Activated CD4-positive, alpha-beta T cell treated with anti-CD3 and anti-CD28 coated beads, Interleukin-2, amount 50 U/mL, for 16 hours (primary cell): Measurements from ENCODE around the gene NHEJ1.
"Not testable (repeated sequence)": the region's sequence is repeated elsewhere in the genome, so short reads cannot be mapped to it uniquely, and the experiment has no call there.

ENCODE experiments used
- DNase-seq: peaks from one replicate; pipeline ENCODE4 v3.0.0-alpha.2; 2020

NHEJ1 gene, protein sequence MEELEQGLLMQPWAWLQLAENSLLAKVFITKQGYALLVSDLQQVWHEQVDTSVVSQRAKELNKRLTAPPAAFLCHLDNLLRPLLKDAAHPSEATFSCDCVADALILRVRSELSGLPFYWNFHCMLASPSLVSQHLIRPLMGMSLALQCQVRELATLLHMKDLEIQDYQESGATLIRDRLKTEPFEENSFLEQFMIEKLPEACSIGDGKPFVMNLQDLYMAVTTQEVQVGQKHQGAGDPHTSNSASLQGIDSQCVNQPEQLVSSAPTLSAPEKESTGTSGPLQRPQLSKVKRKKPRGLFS

DNA sequence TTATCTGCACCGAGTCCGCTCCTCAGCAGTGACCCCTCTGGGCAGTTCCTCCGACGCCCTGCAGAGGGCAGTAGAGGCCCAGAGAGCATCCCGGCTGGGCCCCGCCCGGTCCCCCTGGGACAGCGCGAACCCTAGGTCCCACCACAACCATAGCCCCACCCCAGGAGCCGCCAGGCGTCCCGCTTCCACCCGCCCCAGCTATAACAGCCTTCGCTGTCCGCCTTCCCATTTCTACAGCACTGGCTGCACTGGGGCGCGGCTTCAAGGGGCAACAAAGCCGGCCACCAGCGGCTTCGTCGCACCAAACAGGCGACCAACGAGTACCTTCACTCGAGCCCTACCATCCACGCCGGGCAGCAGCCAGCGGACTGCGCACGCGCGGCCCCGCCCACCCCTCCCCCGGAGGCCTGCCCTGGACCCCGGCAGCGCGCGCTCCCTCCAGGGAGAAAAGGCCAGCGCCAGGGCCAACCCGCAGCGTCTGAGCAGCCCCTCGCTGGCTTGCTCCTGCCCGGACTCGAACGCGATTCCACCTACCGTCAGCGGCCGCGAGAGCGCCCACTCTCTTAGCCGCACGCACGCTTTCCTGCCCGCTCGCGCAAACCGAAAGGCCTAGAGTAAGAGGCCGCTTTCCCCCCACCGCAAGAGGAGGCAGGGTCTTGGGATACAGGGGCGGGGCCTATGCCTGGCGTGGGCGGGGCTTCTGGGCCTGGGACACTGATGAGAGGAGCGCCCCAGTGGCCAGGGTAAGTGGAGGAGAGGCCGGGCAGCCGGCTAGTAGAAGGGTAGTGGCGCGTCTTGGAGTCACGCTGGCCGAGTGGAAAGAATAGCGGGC lies at the start of gene NHEJ1:
Gene NHEJ1, minus strand, starts transcription at position 630 of the 832 bp plus-strand sequence. CDS start 2,453 bp downstream, outside the sequence.
- DNase-seq: peak; percentile 96

DNA sequence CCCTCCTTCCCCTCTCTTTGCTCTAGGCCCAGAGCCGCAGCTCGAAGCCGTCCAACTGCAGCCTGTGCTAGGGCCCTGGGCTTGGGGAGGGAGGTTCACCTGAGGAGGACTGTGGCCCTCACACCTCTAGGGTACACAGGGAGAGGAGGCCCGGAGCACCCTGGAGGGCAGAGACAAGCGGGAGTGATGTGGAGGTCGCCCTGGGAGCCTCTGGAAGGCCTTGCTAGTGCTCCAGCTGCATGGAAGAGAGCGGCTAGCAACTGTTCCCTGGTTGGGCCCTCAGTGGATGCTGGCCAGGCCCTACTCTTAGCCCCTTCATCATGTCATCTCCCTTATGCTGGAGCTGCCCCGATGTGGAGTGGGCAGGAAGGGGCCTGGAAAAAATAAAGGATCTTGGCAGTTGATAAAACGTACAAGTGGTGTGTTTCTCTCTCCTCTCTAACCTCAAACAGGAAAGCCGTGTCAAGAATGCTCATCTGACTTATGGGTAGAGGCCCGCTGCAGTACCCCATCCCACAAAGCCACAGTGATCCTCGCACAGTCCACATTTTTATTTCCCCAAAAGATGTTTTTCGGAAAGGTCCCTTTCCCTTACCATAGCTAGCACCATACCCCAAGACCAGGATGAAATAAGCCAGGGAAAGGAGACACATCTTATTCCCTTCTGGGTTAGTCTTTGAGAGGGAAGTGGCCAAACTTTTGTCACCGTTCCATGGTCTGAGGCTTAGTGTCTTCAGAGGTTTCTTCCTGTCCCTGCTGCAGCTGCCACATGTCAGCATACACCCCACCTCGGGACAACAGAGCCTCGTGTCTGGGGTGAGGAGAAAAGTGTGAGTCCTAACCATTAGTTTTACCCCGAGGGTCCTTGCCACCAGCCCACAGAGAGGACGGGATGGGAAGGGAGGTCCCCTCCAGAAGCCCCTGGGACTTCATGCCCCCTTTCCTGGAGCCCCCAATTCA lies 48.9 kb upstream of the NHEJ1 start:
- no peak for DNase-seq

DNA sequence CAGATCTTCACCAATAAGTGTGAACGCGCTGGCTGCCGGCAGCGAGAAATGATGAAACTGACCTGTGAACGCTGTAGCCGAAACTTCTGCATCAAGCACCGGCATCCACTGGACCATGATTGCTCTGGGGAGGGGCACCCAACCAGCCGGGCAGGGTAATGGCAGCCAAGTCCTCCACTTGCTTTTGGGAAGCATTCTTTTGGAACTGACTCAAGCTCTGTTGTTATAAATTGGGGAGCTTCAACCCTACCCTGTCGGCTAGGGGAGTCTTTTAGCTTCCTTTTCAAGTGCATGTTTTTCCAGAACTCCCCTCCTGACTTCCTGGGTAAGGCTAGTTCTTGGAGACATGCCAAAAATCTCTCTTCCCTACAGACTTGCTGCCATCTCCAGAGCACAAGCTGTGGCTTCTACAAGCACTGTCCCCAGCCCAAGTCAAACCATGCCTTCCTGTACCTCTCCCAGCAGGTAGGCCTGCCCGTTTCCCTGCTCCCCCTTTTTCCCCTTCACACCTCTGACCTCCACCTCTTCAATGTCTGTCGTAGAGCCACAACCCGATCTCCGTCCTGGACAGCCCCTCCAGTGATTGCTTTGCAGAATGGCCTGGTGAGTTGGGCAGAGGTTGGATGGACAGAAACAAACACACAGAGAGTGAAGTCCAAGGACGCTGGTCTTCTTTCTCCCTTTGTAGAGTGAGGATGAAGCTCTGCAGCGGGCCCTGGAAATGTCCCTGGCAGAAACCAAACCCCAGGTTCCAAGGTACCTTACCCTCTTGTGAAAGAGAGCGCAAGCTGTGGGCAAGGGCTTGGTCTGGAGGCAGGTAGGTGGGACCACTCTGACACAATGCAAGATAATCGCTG lies 47.5 kb upstream of the NHEJ1 start:
- DNase-seq: no peak

DNA sequence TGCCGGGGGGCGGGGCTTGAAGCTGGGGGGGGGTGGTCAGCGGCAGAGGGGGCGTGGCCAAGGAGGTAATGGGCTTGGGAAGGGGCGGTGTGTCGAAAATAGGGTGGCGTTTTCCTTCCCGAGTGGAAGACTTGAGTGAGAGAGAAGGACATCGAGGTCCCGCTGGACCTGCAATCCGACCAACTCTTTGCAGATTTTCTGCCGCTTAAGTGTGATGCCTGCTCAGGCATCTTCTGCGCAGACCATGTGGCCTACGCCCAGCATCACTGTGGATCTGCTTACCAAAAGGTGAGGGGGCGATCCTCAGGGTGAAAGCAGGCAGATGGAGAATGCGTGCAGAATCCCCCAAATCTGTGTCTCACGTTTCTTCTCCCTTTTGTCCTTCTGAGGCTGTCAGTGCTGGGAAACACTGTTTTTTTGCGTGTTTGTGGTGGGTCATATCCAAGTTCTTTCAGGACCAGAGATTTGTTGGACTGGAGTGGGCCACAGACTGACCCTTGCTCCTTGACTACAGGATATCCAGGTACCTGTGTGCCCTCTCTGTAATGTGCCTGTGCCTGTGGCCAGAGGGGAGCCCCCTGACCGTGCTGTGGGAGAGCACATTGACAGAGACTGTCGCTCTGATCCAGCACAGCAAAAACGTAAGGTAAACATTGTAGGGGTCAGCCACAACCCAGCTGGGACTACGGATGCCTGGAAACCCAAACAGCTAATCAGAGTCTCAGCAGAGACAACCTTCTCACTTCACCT lies 46.7 kb upstream of the NHEJ1 start:
- DNase-seq: no peak

DNA sequence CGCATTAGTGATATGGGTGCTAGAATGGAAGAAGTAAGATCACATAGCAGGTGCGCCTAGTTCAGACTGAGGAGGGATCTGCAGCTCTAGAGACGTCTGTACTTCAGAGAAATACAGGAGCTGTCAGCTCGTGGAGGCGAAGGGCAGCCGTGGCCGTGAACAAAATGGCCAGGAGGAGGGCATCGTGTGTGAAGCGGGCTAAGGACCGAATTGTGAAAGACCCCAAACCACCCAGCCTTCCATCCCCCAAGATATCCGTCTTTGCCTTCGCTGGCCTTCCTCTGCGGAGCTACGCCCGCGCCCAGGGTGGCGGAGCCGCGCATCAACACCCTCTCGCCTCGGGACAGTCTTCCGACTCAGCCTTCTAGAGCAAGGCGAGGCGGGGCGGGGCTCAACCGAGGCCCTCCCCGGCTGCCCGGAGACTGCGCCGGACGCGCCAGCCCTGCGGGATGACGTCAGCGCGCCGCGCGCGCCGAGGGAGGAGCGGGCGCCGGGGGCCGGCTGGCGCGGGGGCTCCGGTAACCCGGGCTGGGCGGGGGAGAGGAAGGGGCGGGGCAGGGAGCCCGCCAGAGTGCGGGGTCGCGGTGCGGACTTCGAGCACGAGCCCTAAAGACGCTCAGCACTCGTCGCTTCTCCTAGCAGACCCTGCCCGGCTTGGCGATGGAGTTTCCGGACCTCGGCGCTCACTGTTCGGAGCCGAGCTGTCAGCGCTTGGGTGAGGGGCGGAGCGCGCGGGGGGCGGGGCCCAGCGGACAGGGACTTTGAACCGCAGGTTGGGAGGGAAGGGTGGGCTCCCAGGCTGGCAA lies 45.9 kb upstream of the NHEJ1 start, which contains the start of gene ZFAND2B:
Gene ZFAND2B, plus strand, starts transcription at position 455 of the 806 bp plus-strand sequence. Its CDS starts 206 bp downstream, at position 661.
- peak; percentile 95 for DNase-seq

DNA sequence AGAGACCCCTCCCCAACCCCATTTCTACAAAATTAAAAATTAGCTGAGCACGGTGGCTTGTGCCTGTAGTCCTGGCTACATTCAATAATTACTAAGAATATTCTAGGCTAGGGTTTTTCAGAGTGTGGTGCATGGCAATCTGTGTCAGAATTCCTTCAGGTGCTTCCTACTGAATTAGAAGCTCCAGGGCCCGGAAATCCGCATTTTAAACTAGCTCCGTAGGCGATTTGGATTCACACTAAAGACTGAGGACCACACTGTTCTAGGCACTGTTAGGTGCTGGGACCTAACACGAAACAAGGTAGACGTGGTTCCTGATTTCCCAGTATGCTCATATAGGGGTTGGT lies 45.3 kb upstream of the NHEJ1 start:
- no peak for DNase-seq

DNA sequence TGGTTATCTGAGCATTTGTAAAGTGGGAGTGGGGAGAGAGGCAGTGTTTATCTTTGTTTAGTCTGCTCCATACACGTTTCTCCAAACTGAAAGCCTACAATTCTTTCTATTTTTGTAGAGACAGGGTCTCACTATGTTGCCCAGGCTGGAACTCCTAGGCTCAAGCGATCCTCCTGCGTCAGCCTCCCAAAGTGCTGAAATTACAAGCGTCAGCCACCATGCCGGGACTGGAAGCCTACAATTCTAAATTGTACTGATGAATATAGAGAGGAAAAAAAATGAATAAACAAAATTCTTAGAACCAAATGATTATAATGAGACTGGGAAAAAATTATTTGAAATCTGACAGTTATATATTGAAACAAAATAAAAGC lies 44.5 kb upstream of the NHEJ1 start:
- DNase-seq: no peak

DNA sequence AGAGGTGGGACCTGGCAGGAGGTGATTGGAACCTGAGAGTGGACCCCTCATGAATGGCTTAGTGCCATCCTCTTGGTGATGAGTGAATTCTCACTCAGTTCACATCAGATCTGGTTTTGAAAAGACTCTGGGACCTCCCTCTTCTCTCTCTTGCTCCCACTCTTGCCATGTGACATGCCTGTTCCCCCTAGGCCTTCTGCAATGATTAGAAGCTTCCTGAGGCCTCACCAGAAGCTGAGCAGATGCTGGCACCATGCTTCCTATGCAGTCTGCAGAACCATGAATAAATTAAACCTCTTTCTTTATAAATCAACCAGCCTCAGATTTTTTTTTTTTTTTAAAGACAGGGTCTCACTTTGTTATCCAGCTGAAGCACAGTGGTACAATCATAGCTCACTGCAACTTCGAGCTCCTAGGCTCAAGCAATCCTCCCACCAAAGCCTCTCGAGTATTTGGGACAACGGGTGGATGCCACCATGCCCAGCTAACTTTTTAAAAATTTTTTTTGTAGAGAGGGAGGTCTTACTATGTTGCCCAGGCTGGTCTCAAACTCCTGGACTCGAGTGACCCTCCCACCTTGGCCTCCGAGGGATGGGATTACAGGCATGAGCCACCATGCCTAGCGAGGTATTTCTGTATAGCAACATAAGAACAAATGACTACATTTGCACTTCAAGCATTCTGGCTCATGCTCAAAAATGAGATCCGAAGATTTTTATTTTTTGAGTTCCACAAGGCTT lies 44.0 kb upstream of the NHEJ1 start:
- DNase-seq: no peak

DNA sequence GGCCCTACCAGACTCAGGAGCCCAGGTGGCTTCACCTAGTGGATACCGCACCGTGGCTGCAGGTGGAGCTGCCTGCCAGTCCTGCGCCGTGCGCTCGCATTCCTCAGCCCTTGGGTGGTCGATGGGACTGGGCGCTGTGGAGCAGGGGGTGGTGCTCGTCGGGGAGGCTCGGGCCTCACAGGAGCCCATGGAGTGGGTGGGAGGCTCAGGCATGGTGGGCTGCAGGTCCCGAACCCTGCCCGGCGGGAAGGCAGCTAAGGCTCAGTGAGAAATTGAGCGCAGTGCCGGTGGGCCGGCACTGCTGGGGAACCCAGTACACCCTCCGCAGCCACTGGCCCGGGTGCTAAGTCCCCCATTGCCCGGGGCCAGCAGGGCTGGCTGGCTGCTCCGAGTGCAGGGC lies 40.7 kb upstream of the NHEJ1 start:
- not testable (repeated sequence) for DNase-seq

DNA sequence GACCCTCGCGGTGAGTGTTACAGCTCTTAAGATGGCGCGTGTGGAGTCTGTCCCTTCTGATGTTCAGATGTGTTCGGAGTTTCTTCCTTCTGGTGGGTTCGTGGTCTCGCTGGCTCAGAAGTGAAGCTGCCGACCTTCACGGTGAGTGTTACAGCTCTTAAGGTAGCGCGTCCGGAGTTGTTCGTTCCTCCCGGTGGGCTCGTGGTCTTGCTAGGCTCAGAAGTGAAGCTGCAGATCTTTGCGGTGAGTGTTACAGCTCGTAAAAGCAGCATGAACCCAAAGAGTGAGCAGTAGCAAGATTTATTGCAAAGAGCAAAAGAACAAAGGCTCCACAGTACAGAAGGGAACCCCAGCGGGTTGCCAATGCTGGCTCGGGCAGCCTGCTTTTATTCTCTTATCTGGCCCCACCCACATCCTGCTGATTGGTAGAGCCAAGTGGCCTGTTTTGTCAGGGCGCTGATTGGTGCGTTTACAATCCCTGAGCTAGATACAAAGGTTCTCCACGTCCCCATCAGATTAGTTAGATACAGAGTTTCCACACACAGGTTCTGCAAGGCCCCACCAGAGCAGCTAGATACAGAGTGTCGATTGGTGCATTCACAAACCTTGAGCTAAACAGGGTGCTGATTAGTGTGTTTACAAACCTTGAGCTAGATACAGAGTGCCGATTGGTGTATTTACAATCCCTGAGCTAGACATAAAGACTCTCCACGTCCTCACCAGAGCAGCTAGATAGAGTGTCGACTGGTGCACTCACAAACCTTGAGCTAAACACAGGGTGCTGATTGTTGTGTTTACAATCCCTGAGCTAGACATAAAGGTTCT lies 40.1 kb upstream of the NHEJ1 start:
- DNase-seq: peak; percentile 20

DNA sequence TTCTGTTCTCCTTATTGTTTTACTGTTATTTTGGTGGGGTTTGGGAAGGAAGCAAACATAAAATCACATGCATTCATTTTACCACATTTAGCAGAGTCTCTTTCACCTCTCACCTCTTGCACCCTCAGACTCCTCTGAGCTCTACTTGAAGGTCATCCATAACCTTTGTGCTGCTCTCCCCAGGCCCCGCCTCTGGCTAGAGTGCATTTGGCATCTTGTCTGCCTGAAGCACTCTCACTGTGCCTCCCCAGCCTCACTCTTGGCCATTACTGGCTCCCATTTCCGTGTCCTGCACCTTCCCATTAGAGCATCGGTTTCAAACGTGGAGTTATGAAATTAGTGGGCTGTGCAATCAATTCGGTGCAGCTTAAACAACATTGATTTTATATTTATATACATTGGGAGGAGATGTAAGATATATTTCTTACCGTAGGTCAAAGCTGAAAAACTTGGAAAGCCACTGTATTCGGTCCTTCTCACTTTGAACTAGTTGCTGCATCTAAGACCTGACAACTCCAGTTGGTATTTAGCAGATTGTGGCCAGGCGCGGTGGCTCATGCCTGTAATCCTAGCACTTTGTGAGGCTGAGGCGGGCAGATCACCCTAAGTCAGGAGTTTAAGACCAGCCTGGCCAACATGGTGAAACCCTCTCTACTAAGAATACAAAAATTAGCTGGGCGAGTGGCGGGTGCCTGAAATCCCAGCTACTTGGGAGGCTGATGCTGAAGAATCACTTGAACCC lies 39.0 kb upstream of the NHEJ1 start:
- no peak for DNase-seq

DNA sequence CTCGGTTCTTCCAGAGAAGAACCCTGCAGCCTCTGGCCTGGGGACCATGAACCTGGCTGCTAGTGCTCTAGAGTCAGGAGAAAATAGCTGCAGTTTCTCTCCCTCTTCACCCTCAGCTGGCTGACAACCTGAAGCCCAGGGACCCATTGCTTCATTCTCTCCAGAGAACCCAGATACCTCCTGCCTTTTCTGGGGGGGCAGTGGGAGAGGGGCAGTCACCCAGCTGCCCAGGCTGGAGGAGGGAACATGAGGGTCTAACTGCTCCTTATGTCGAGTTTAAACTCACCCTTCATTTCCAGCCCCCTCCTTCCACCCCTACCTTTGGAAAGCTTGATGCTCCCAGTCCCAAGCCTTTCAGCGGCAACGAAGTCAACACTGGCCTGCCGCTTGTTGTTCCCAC lies 38.4 kb upstream of the NHEJ1 start:
- DNase-seq: no peak

DNA sequence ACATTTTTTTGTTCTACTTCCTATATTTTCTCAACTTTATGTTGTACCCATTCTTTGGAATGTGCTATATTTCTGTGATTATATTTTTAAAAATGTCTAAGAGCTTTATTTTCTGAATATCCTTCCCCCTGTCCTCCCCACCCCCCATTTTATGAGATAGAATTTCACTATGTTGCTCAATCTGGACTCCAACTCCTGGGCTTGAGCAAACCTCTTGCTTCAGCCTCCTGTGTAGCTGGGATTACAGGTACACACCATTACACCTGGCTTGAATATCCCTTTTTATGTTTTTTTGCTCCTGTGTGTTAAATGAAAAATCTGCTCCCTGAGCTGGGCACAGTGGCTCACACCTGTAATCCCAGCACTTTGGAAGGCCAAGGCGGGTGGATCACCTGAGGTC lies 36.8 kb upstream of the NHEJ1 start:
- DNase-seq: no peak

DNA sequence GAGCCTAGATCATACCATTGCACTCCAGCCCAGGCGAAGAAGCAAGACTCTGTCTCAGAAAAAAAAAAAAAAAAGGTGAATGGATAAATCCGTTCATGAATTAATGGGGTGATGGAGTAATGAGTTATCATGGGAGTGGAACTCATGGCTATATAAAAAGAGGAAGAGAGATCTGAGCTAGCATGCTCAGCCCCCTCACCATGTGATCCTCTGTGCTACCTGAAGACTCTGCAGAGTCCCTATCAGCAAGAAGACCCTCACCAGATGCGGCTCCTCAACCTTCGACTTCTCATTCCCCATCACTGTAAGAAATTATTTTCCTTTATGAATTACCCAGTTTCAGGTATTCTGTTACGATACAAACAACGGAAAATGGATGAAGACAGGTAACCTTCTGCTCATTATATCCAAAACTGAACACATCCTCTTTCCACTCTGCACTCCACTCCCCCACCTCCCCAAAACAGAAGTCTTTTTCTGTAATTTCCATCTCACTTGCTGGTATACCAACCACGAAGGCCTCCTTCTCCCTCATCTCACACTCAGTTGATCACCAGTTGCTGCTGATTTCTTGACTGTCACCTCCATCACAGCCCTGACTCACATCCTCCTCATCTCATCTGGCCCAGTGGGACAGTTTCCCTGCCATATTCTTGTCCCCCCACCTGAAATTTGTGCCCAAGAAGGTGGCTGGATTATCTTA lies 26.3 kb upstream of the NHEJ1 start:
- DNase-seq: peak; percentile 19

DNA sequence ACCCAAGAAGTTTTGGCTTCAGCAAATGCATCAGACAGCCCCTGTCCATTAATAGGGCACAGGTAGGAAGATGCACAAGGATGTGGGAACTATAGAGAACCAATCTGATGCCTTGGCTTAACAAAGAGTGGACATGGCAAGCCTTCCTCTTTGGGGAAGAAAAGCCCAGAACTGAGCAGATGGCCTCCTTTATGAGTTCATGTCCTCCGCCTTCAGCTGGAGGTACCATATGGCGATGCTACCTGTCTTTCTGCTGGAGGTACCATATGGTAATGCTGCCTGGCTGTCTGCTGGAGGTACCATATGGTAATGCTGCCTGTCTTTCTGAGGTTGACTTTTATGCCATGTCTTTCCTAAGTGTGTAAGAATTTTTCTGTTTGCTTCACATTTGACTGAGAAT lies 23.5 kb upstream of the NHEJ1 start:
- no peak for DNase-seq

DNA sequence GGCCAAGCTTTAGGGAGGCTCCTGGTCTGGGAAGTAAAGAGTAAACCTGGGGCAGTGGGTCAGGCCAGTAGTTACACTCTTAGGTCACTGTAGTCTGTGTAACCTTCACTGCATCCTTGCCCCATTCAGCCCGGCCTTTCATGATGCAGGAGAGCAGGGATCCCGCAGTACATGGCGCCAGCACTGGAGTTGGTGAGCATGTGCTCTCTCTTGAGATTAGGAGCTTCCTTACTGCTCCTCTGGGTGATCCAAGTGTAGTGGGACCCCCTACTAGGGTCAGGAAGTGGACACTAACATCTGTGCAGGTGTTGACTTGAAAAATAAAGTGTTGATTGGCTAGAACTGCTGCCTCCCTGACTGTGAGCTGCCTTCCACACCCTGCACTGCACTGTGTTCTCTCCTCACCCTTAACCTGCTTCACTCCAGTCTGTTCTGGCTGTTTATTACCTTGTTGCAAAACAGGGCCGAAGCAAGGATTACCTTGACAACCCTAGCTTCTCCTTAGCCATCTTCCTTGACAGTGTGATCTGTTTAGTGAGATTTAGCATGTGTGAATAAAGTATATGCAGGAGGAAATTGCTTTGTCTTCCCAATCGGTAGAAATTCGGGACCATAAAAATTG lies 22.6 kb upstream of the NHEJ1 start:
- no peak for DNase-seq
